Subcutaneous abdominal adipose tissue (tissue), 5 donors: Measurements from ENCODE around the gene ADAM30.

ENCODE experiments used
- H3K27ac ChIP-seq: one replicate; pipeline ENCODE4 v1.7.0; 2013; ENCODE audit warnings: low read depth, mild to moderate bottlenecking, inconsistent platforms, low read length, moderate library complexity
- H3K27me3 ChIP-seq, 5 donors: one replicate each; pipeline ENCODE4 v1.7.0; 2013; ENCODE audit warnings: low read length in 5 of 5, inconsistent platforms in 1 of 5; ENCODE audit not compliant: control insufficient read depth in 5 of 5, insufficient read depth in 4 of 5
- H3K36me3 ChIP-seq, 5 donors: one replicate each; pipeline ENCODE4 v1.7.0; 2013; ENCODE audit warnings: low read length in 5 of 5; ENCODE audit not compliant: control insufficient read depth in 5 of 5, insufficient read depth in 5 of 5
- H3K4me1 ChIP-seq, 5 donors: one replicate each; pipeline ENCODE4 v1.7.0; 2013; ENCODE audit warnings: low read length in 5 of 5, mild to moderate bottlenecking in 3 of 5, moderate library complexity in 1 of 5; ENCODE audit not compliant: control insufficient read depth in 5 of 5, insufficient read depth in 5 of 5
- H3K4me3 ChIP-seq, 5 donors: one replicate each; pipeline ENCODE4 v1.7.0; 2013; ENCODE audit warnings: low read length in 5 of 5, low read depth in 1 of 5
- H3K9ac ChIP-seq, 5 donors: one replicate each; pipeline ENCODE4 v1.7.0; 2013; ENCODE audit warnings: low read length in 5 of 5, mild to moderate bottlenecking in 4 of 5, moderate library complexity in 3 of 5
- H3K9me3 ChIP-seq, 5 donors: one replicate each; pipeline ENCODE4 v1.7.0; 2013; ENCODE audit warnings: low read length in 5 of 5; ENCODE audit not compliant: control insufficient read depth in 5 of 5
- donor health status: healthy.
- donor health status: healthy.
- donor health status: healthy.
- donor health status: healthy.
- donor health status: healthy.

The ADAM30 gene

DNA sequence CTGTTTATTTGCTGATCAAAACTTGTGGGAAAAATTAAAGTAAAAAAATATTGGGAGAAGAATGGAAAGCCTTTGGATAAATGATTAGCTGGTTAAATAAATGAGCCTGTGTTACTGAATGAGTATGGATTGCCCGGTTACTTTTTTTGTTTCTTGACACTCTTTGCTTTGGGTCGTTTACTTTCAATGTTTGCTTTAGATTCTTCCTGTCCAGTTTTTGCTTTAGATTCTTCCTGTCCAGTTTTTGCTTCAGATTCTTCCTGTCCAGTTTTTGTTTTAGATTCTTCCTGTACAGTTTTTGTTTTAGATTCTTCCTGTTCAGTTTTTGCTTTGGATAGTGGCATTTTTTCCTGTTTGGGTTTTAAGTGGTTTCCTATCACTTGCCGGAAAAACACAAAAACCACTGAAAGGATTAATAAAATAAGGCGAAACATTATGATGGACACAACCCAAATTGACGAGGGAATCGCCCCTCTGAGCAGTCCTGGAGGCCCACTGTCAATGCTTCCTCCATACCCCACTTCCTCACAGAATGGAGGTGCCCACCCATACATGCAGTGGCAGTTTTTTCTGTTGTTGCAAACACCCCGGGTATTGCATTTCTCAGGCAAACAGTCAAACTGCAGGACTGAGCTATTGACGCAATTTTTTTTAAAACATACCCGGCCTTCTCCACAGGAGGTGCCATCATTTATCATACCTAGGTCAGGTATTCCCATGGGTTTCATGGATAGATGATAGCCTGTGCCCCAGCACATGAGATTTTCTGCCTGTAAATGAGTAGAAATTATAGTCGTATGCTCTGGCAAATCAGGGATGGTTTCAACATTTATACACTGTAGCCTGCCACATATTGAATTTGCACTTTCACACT, 2.3 kb downstream of the ADAM30 start:
- H3K9ac ChIP-seq: no peak overlapping the region
- no peaks in the 10 kb centered on the region for H3K4me1 ChIP-seq
- no peak overlapping the region for H3K4me3 ChIP-seq
- no peaks in the 10 kb centered on the region for H3K9me3 ChIP-seq
- H3K36me3 ChIP-seq: no peaks in the 10 kb centered on the region
- peaks cover 0 to 11% (median 3%) of the 10 kb centered on the region in 5 donors for H3K27me3 ChIP-seq
- no peak overlapping the region for H3K27ac ChIP-seq

- Histone ChIP-seq H3K27me3 (peaks cover 0 to 11% (median 3%) of the 10 kb centered on the region in 5 donors), H3K4me1 (no peaks in the 10 kb centered on the region), H3K9ac (no peak overlapping the region), H3K9me3 (peaks cover 0 to 4% (median 0%) of the 10 kb centered on the region in 5 donors), H3K27ac (no peak overlapping the region), H3K36me3 (no peaks in the 10 kb centered on the region), H3K4me3 (no peak overlapping the region)
Observed at GRCh38 chr1:119893238-119893791, 3.0 kb downstream of the ADAM30 start.

- no peak overlapping the region for H3K9ac ChIP-seq
- H3K36me3 ChIP-seq: no peaks in the 10 kb centered on the region
- peaks cover 0 to 4% (median 0%) of the 10 kb centered on the region in 5 donors for H3K9me3 ChIP-seq
- no peak overlapping the region for H3K27ac ChIP-seq
- no peak overlapping the region for H3K4me3 ChIP-seq
- H3K4me1 ChIP-seq: no peaks in the 10 kb centered on the region
- peaks cover 0 to 9% (median 3%) of the 10 kb centered on the region in 5 donors for H3K27me3 ChIP-seq
Observed at GRCh38 chr1:119891386-119891785, 4.9 kb downstream of the ADAM30 start.

- H3K27ac ChIP-seq: no peak overlapping the region
- H3K4me1 ChIP-seq: peaks cover 0 to 9% (median 6%) of the 10 kb centered on the region in 5 donors
- no peak overlapping the region for H3K9ac ChIP-seq
- H3K4me3 ChIP-seq: no peak overlapping the region
- no peaks in the 10 kb centered on the region for H3K27me3 ChIP-seq
- H3K36me3 ChIP-seq: no peaks in the 10 kb centered on the region
- H3K9me3 ChIP-seq: peaks cover 0 to 4% (median 0%) of the 10 kb centered on the region in 5 donors
Observed at GRCh38 chr1:119888476-119888875, 7.8 kb downstream of the ADAM30 start.

GRCh38 chr1:119887427-119887826, 8.9 kb downstream of the ADAM30 start:
- Histone ChIP-seq H3K4me1 (peaks cover 0 to 12% (median 6%) of the 10 kb centered on the region in 5 donors), H3K4me3 (no peak overlapping the region), H3K9ac (no peak overlapping the region), H3K36me3 (no peaks in the 10 kb centered on the region), H3K27ac (no peak overlapping the region), H3K27me3 (no peaks in the 10 kb centered on the region), H3K9me3 (peaks cover 0 to 4% (median 0%) of the 10 kb centered on the region in 5 donors)

- Histone ChIP-seq H3K27me3 (no peaks in the 10 kb centered on the region), H3K9ac (no peak overlapping the region), H3K4me1 (peaks cover 0 to 14% (median 6%) of the 10 kb centered on the region in 5 donors), H3K27ac (no peak overlapping the region), H3K9me3 (peaks cover 0 to 4% (median 0%) of the 10 kb centered on the region in 5 donors), H3K4me3 (no peak overlapping the region), H3K36me3 (no peaks in the 10 kb centered on the region)
Observed at GRCh38 chr1:119885903-119886783, 10.2 kb downstream of the ADAM30 start.

DNA sequence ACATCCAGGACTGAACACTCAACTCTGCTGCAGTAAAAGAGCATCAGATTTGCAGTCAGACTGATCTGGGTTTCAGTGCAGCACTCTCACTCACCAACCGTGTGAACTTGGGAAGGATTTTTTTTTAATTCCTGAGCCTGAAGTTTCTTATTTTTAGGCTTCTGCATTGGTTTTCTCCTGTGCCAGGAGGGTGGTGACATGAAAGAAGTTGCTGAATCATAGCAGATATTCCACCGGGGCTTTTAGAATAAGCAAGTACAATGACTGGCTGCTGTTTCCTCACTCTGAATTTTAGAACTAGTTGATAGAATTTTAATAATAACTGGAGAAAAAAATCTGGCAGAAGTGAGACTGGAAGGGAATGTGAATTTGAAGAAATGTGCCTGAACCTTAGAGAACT, 11.6 kb downstream of the ADAM30 start:
- Histone ChIP-seq H3K27me3 (no peaks in the 10 kb centered on the region), H3K9me3 (peaks cover 0 to 4% (median 0%) of the 10 kb centered on the region in 5 donors), H3K27ac (no peak overlapping the region), H3K4me1 (peaks cover 0 to 14% (median 6%) of the 10 kb centered on the region in 5 donors), H3K9ac (no peak overlapping the region), H3K36me3 (no peaks in the 10 kb centered on the region), H3K4me3 (no peak overlapping the region)

DNA sequence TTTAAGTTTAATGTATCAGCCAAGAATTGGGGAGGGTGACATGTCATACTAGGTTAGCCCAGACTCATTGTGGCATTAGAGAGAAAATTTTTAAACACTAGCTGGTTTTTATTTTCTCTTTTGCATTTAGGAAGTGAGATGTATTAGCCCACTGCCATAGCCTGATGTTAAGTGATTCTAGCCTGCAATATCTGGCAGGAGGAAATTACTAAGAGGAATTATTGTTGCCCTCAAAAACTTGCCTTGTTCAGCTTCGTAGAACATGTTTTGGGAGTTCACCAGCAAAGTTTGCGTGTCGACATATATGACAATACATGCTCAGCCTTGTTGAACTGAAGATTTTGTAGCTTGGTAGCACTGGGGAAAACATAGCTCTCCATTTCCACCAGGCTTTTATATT, 12.5 kb downstream of the ADAM30 start:
- peaks cover 0 to 14% (median 6%) of the 10 kb centered on the region in 5 donors for H3K4me1 ChIP-seq
- H3K27ac ChIP-seq: no peak overlapping the region
- no peaks in the 10 kb centered on the region for H3K27me3 ChIP-seq
- no peak overlapping the region for H3K9ac ChIP-seq
- no peak overlapping the region for H3K4me3 ChIP-seq
- peaks cover 0 to 3% (median 0%) of the 10 kb centered on the region in 5 donors for H3K9me3 ChIP-seq
- H3K36me3 ChIP-seq: no peaks in the 10 kb centered on the region

DNA sequence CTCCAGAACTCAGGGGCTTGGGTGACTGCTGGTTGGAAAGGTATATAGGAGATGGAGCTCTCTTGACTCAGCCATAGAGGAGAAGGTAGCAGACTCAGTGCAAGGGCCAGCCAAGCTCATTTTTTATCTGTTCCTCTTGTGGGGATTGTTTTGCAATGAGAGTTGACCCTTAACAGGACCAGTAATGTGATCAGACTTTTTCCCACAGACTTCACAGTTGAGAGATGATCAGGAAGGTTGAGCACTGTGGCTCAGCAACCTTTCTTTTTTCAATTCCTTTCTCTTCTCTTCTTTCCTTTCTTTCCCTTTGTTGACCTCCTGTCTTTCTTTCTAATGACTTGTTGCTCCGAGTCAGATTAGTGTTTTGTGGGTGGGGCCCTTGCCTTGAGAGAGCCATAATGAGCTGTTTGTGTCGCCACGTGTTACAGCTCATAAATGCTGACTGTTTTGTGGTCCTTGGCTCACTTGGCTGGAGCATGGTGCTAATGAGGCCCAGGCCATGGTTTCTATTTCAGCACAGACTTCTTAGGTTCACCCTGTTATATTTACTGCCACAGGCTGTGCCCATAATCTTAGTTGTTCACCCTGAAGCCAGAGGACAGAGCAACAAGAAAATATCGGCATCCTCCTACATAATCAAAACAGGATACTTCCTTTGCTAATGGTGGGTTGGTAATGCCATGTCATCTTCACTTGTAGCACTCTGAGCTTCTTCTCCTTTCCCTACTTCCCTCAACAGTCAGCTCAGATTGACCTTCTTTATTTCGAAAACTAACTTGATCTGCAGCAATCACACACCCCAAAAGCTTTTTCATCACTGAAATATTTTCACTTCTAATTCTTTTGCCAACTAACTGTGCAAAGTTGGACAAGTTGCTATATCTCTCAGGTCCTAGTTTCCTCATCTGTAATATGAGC, 13.9 kb downstream of the ADAM30 start:
- H3K9ac ChIP-seq: no peak overlapping the region
- no peaks in the 10 kb centered on the region for H3K36me3 ChIP-seq
- no peaks in the 10 kb centered on the region for H3K27me3 ChIP-seq
- no peak overlapping the region for H3K27ac ChIP-seq
- peaks cover 0 to 14% (median 6%) of the 10 kb centered on the region in 5 donors for H3K4me1 ChIP-seq
- no peaks in the 10 kb centered on the region for H3K9me3 ChIP-seq
- H3K4me3 ChIP-seq: no peak overlapping the region
